Femur (tissue), 1 donor: ENCODE data around the gene SHROOM2.

ENCODE experiments used
- DNase-seq: peaks from one replicate; pipeline ENCODE4 v3.0.0-alpha.2; 2017

Gene SHROOM2

DNA sequence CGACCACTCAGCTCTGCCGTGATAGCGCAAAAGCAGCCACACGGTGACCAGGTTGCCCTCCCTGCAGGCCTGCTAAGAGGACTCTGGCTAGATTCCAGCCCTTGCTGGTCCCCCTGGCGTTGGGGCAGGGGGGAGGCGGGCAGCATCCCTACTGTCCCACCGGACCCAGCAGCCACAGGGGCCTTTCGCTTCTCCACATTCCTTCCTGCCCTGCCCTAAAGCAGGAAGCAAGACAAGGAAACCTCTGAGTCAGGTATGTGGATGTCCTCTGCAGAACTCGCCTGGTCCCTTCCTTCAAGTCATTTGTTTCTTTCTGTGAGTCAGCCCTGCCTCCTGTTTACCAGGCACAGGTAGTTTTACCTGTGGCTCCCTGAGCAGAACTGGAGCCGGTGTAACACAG, 120.7 kb downstream of the SHROOM2 start:
- DNase-seq, result no peak

GRCh38 chrX:9907645-9908387, 121.6 kb downstream of the SHROOM2 start:
- DNase-seq, result no peak

GRCh38 chrX:9909254-9909653, 123.0 kb downstream of the SHROOM2 start:
- no peak for DNase-seq

- DNase-seq, result no peak
Measured at GRCh38 chrX:9911487-9911886, 125.3 kb downstream of the SHROOM2 start.

- no peak for DNase-seq
Measured at GRCh38 chrX:9912351-9913145, 126.3 kb downstream of the SHROOM2 start.

- DNase-seq, result no peak
Measured at GRCh38 chrX:9913146-9913433, 126.9 kb downstream of the SHROOM2 start.

- no peak for DNase-seq
Measured at GRCh38 chrX:9917861-9918260, 131.6 kb downstream of the SHROOM2 start.

- DNase-seq, result no peak
Measured at GRCh38 chrX:9919632-9920172, 133.5 kb downstream of the SHROOM2 start.

DNA sequence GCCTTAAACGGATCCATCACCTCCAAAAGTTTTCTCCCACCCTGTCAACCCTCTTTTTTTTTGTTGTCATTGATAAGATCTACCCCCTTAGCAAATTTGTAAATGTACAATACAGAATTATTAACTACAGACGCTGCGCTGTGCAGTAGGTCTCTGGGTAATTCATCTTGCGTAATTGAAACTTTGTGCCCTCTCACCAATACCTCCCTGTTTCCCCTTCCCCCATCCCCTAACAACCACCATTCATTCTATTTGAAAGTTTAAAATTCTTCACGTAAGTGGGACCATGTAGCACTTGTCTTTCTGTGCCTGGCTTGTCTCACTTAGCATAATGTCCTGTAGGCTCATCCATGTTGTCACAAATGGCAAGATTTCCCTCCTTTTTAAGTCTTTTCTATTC, 135.2 kb downstream of the SHROOM2 start:
- DNase-seq, result no peak

DNA sequence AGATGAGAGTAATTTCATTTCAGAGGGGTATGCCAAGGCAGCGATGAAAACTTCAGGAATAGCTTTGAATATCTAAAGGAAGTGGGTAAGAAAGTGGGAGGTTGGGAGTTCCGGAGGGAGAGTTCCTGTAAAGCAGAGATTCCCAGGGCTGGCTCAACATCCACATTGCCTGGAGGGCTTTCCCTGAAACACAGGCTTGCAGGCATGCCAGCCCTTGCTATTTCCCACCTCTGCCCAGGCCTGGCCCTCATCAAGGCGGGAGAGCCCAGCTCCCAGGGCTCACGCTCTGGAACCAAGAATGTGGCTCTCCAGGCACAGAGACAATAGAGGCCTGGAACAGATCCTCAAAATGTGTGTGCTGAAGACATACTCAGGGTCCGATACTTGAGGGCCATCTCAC, 137.1 kb downstream of the SHROOM2 start:
- no peak for DNase-seq

GRCh38 chrX:9926002-9926401, 139.8 kb downstream of the SHROOM2 start:
- no peak for DNase-seq

GRCh38 chrX:9927698-9928482, 141.7 kb downstream of the SHROOM2 start:
- no peak for DNase-seq

GRCh38 chrX:9935436-9935835, 149.2 kb downstream of the SHROOM2 start:
- no peak for DNase-seq

GRCh38 chrX:9937761-9938160, 151.5 kb downstream of the SHROOM2 start:
- DNase-seq, result no peak

GRCh38 chrX:9938516-9938915, 152.3 kb downstream of the SHROOM2 start:
- DNase-seq, result no peak

DNA sequence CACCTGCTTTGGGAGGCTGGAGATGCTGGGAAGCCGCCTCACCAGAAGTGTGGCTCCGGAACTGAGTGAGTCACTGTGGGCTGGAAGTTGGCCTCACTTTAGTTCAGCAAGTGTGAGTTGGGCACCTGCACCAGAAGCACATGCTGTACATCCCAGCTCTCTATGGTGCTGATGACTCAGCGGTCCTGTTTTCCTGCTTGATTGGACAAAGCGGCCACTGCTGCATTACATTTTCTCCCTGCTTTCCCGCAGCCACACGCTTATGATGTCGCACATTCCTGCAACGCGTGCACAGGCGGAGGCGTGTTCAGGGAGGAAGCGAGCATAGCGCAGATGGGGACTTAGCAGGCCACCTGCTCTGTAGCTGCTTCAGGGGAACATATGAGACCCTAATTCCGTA, 154.2 kb downstream of the SHROOM2 start:
- DNase-seq, result no peak

GRCh38 chrX:9942086-9942485, 155.9 kb downstream of the SHROOM2 start:
- no peak for DNase-seq

GRCh38 chrX:9943420-9943819, 157.2 kb downstream of the SHROOM2 start:
- no peak for DNase-seq

- DNase-seq, result no peak
Measured at GRCh38 chrX:9947131-9947794, 161.0 kb downstream of the SHROOM2 start.

- no peak for DNase-seq
Measured at GRCh38 chrX:9948406-9948805, 162.2 kb downstream of the SHROOM2 start.

DNA sequence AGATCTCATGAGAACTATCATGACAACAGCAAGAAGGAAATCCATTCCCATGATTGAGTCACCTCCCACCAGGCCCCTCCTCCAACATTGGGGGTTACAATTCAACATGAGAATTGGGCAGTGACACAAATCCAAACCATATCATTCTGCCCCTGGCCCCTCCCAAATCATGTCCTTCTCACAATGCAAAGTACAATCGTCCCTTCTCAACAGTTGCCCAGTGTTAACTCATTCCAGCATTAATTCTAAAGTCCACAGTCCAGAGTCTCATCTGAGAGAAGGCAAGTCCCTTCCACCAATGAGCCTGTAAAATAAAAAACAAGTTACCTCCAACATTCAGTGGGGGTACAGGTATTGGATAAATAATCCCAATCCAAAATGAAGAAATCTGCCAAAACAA, 166.1 kb downstream of the SHROOM2 start:
- DNase-seq, result no peak

DNA sequence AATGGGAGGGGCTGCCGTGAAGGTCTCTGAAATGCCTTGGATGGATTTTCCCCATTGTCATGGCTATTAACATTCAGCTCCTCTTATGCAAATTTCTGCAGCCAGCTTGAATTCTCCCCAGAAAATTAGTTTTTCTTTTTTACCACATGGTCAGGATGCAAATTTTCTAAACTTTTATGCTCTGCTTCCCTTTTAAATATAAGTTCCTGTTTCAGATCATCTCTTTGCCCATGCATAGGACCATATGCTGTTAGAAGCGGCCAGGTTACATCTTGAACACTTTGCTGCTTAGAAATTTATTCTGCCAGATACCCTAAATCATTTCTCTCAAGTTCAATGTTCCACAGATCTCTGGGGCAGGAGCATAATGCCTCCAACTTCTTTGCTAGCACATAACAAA, 167.2 kb downstream of the SHROOM2 start:
- no peak for DNase-seq

- DNase-seq, result no peak
Measured at GRCh38 chrX:9955506-9955905, 169.3 kb downstream of the SHROOM2 start.
